ENCODE data around the gene KDF1.

The KDF1 gene

GRCh38 chr1:26986658-26987057 is 26.4 kb upstream of the KDF1 start:
- no peaks in the 10 kb centered on the region for H3K36me3 ChIP-seq (ENCODE audit: control insufficient read depth, insufficient read depth, low read length)
- H3K4me1 ChIP-seq = peaks cover 3% of the 10 kb centered on the region
- no peak overlapping the region for H3K4me3 ChIP-seq (ENCODE audit: low read depth, low read length)
- H2AFZ ChIP-seq = peak overlapping the region; percentile 50
- no peaks in the 10 kb centered on the region for H3K9me3 ChIP-seq (ENCODE audit: control insufficient read depth, low read length)
- H3K79me2 ChIP-seq = no peaks in the 10 kb centered on the region
- peak overlapping the region; percentile 15 for H3K27ac ChIP-seq
- peak overlapping the region; percentile 50 for H3K4me2 ChIP-seq (ENCODE audit: low read length)
- no peaks in the 10 kb centered on the region for H3K27me3 ChIP-seq (ENCODE audit: control insufficient read depth, insufficient read depth, low read length)
- H3K9ac ChIP-seq = no peak overlapping the region
- no peak for TF ChIP-seq CTCF (IDR thresholded peaks at IDR 0.05)

- H3K4me1 ChIP-seq = peaks cover 3% of the 10 kb centered on the region
- no peaks in the 10 kb centered on the region for H3K79me2 ChIP-seq
- H2AFZ ChIP-seq = no peak overlapping the region
- H3K36me3 ChIP-seq (ENCODE audit: control insufficient read depth, insufficient read depth, low read length) = no peaks in the 10 kb centered on the region
- no peak for TF ChIP-seq CTCF (IDR thresholded peaks at IDR 0.05)
- H3K27ac ChIP-seq = no peak overlapping the region
- H3K9me3 ChIP-seq (ENCODE audit: control insufficient read depth, low read length) = no peaks in the 10 kb centered on the region
- H3K4me2 ChIP-seq (ENCODE audit: low read length) = no peak overlapping the region
- no peak overlapping the region for H3K9ac ChIP-seq
- H3K4me3 ChIP-seq (ENCODE audit: low read depth, low read length) = no peak overlapping the region
- no peaks in the 10 kb centered on the region for H3K27me3 ChIP-seq (ENCODE audit: control insufficient read depth, insufficient read depth, low read length)
Observed at GRCh38 chr1:26984291-26984690, 24.0 kb upstream of the KDF1 start.

GRCh38 chr1:26983863-26984262 is 23.6 kb upstream of the KDF1 start:
- no peaks in the 10 kb centered on the region for H3K79me2 ChIP-seq

GRCh38 chr1:26981146-26981846 is 21.0 kb upstream of the KDF1 start:
- no peak overlapping the region for H3K9ac ChIP-seq
- no peaks in the 10 kb centered on the region for H3K9me3 ChIP-seq (ENCODE audit: control insufficient read depth, low read length)
- no peak overlapping the region for H3K4me3 ChIP-seq (ENCODE audit: low read depth, low read length)
- H3K4me2 ChIP-seq (ENCODE audit: low read length) = no peak overlapping the region
- TF ChIP-seq CTCF (IDR thresholded peaks at IDR 0.05) = no peak
- no peak overlapping the region for H3K27ac ChIP-seq
- no peak overlapping the region for H2AFZ ChIP-seq
- H3K36me3 ChIP-seq (ENCODE audit: control insufficient read depth, insufficient read depth, low read length) = no peaks in the 10 kb centered on the region
- no peaks in the 10 kb centered on the region for H3K4me1 ChIP-seq
- H3K79me2 ChIP-seq = no peaks in the 10 kb centered on the region
- no peaks in the 10 kb centered on the region for H3K27me3 ChIP-seq (ENCODE audit: control insufficient read depth, insufficient read depth, low read length)

More at GRCh38 chr1:26983863-26984262, 23.6 kb upstream of the KDF1 start:
- no peak overlapping the region for H3K27ac ChIP-seq
- no peaks in the 10 kb centered on the region for H3K27me3 ChIP-seq (ENCODE audit: control insufficient read depth, insufficient read depth, low read length)
- H2AFZ ChIP-seq = no peak overlapping the region
- no peak overlapping the region for H3K9ac ChIP-seq
- no peak for TF ChIP-seq CTCF (IDR thresholded peaks at IDR 0.05)
- no peaks in the 10 kb centered on the region for H3K36me3 ChIP-seq (ENCODE audit: control insufficient read depth, insufficient read depth, low read length)
- no peak overlapping the region for H3K4me3 ChIP-seq (ENCODE audit: low read depth, low read length)
- H3K9me3 ChIP-seq (ENCODE audit: control insufficient read depth, low read length) = no peaks in the 10 kb centered on the region
- peaks cover 3% of the 10 kb centered on the region for H3K4me1 ChIP-seq
- no peak overlapping the region for H3K4me2 ChIP-seq (ENCODE audit: low read length)

- H3K4me1 ChIP-seq = no peaks in the 10 kb centered on the region
- H3K27ac ChIP-seq = no peak overlapping the region
- no peaks in the 10 kb centered on the region for H3K9me3 ChIP-seq (ENCODE audit: control insufficient read depth, low read length)
- H3K4me3 ChIP-seq (ENCODE audit: low read depth, low read length) = no peak overlapping the region
- TF ChIP-seq CTCF (IDR thresholded peaks at IDR 0.05) = no peak
- H3K4me2 ChIP-seq (ENCODE audit: low read length) = no peak overlapping the region
- no peak overlapping the region for H3K9ac ChIP-seq
- no peaks in the 10 kb centered on the region for H3K27me3 ChIP-seq (ENCODE audit: control insufficient read depth, insufficient read depth, low read length)
- H2AFZ ChIP-seq = no peak overlapping the region
- H3K79me2 ChIP-seq = no peaks in the 10 kb centered on the region
- no peaks in the 10 kb centered on the region for H3K36me3 ChIP-seq (ENCODE audit: control insufficient read depth, insufficient read depth, low read length)
Observed at GRCh38 chr1:26978901-26979300, 18.6 kb upstream of the KDF1 start.
